ENCODE measurements around the gene TEX29. TPM values are rescaled to one million over a fixed set of nuclear protein-coding genes. Genes with fewer than 3 reads are reported as not detected.

TEX29 gene
- total RNA-seq, 1 experiment from 2014 or later, result 0.33 TPM

- no peaks in the 10 kb centered on the region for H3K4me1 ChIP-seq (ENCODE audit: insufficient read depth, low read length)
- no peak overlapping the region for H3K4ac ChIP-seq (ENCODE audit: low read depth, low read length)
- no CpG with 5 or more reads among the region's 30 CpGs for WGBS (ENCODE audit: extremely low coverage, insufficient read length, low lambda C conversion rate)
- H4K20me1 ChIP-seq (ENCODE audit: control insufficient read depth, insufficient read depth, insufficient read length), result no peaks in the 10 kb centered on the region
- no peak overlapping the region for H2BK12ac ChIP-seq (ENCODE audit: insufficient read length, low read depth, low read length)
- no peak overlapping the region for H4K5ac ChIP-seq (ENCODE audit: insufficient read length, low read depth, low read length)
- no peak overlapping the region for H3T11ph ChIP-seq (ENCODE audit: low read length)
- H3K18ac ChIP-seq (ENCODE audit: insufficient read length, low read depth, low read length), result no peak overlapping the region
- Mint-ChIP-seq H3K4me1 (peaks cover 5 to 7% of the 10 kb centered on the region in 2 experiments; a peak in 2 of 4 replicates), H3K27me3 (ENCODE audit: low read depth) (peaks cover 4% of the 10 kb centered on the region), H3K4me3 (no peak overlapping the region), H3K9me3 (no peaks in the 10 kb centered on the region; a peak in 1 of 5 replicates), H3K27ac (no peak overlapping the region; a peak in 1 of 7 replicates), H3K36me3 (ENCODE audit: insufficient read depth in 1 of 3, low read depth in 3 of 3) (no peaks in the 10 kb centered on the region)
- H2BK5ac ChIP-seq (ENCODE audit: insufficient read length, low read length), result no peak overlapping the region
- no peak overlapping the region for H3K56ac ChIP-seq (ENCODE audit: insufficient read length, low read depth, low read length)
- no peak overlapping the region for H3K9ac ChIP-seq (ENCODE audit: extremely low read depth, insufficient read length, low read length)
- H2BK20ac ChIP-seq (ENCODE audit: low read depth, low read length, poor library complexity, severe bottlenecking), result no peak overlapping the region
- no peak overlapping the region; the same call in 1 of the 2 replicates for H3K14ac ChIP-seq (ENCODE audit: insufficient read depth, low read length)
- H3K79me1 ChIP-seq (ENCODE audit: insufficient read depth, low read depth, low read length, poor library complexity, severe bottlenecking), result no peaks in the 10 kb centered on the region
- H2AFZ ChIP-seq (ENCODE audit: low read length), result no peak overlapping the region
- no peak overlapping the region for H3K27ac ChIP-seq (ENCODE audit: insufficient read length, low read depth, low read length)
- H3K4me2 ChIP-seq (ENCODE audit: insufficient read depth, insufficient read length, low read length), result no peak overlapping the region
- H4K91ac ChIP-seq (ENCODE audit: insufficient read length, low read depth, low read length), result no peak overlapping the region
- no peaks in the 10 kb centered on the region for H3K9me3 ChIP-seq (ENCODE audit: control insufficient read depth, low read depth, low read length)
- H3K27me3 ChIP-seq (ENCODE audit: insufficient read depth, low read length), result no peaks in the 10 kb centered on the region
- no peak overlapping the region for H3K23ac ChIP-seq (ENCODE audit: insufficient read length, low read depth, low read length)
- H4K8ac ChIP-seq (replicated peaks; ENCODE audit: insufficient read length, low read depth, low read length), result no peak overlapping the region
- TF ChIP-seq CTCF (conservative IDR thresholded peaks at IDR 0.05), result no peak
- H2BK15ac ChIP-seq (ENCODE audit: low read depth, low read length), result no peak overlapping the region
- no peak overlapping the region for H2AK5ac ChIP-seq (ENCODE audit: insufficient read length, low read length)
- H3K79me2 ChIP-seq (ENCODE audit: insufficient read depth, low read length), result no peaks in the 10 kb centered on the region
- no peak overlapping the region for H2BK120ac ChIP-seq (ENCODE audit: low read depth, low read length, poor library complexity, severe bottlenecking)
- H3K23me2 ChIP-seq (ENCODE audit: insufficient read length, low read depth, low read length, poor library complexity, severe bottlenecking), result no peaks in the 10 kb centered on the region
- DNase-seq, result peak; percentile 21
Observed at GRCh38 chr13:111328574-111329410, 8.3 kb downstream of the TEX29 start.
